HG03342 (cell line): ENCODE measurements around the gene N4BP3.

Source experiments
- ATAC-seq: cut with Tn5 transposase; IDR thresholded peaks from one replicate; pipeline ENCODE4 v1.9.1; 2021; ENCODE audit warnings: mild to moderate bottlenecking, moderate library complexity; ENCODE audit not compliant: unreplicated experiment

The N4BP3 gene

DNA sequence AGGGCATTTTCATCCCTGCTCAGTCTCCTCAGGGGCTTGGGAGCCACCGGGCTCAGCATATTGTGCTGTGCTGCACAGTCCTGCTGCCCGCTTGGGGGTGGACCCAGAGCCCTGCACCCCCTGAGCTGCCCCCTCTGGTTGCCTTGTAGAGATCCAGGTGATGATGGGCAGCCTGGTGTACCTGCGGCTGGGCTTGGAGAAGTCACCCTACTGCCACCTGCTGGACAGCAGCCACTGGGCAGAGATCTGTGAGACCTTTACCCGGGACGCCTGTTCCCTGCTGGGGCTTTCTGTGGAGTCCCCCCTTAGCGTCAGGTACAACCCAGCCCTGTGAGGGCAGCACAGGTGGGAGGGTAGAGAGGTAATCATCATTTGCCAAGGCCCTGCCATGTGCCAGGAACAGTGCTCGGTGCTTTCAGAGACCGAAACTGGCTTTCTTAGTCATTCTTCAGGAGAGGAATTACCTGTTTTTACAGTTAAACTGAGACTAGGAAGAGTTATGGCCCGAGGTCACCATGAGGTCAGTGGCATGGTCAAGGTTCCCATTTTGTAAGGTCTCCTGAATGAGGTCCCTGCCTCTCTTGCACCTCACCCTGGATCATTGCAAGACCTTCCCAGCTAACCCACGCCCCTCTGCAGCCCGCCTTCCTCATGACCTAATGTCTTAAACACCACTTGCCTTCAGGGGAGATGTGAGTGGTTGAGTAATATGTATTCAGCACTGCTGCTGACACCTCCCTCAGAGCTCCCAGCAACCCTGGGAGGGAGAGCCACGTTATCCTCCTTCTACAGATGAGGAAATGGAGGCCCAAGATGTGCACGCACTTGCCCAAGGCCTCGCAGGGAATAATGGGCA lies 32.9 kb downstream of the N4BP3 start:
- peak; percentile 73 for ATAC-seq

DNA sequence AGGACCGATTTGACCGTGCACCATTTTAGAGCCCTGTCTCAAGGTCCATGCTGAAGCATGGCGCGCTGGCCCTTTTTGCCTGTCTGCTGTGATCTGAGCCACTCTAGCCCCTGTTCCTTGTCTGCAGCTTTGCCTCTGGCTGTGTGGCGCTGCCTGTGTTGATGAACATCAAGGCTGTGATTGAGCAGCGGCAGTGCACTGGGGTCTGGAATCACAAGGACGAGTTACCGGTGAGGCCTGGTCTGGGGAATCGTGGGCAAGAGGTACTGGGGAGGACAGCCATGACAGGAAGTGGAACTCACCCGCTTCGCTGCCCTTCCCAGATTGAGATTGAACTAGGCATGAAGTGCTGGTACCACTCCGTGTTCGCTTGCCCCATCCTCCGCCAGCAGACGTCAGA lies 34.1 kb downstream of the N4BP3 start:
- no peak for ATAC-seq

DNA sequence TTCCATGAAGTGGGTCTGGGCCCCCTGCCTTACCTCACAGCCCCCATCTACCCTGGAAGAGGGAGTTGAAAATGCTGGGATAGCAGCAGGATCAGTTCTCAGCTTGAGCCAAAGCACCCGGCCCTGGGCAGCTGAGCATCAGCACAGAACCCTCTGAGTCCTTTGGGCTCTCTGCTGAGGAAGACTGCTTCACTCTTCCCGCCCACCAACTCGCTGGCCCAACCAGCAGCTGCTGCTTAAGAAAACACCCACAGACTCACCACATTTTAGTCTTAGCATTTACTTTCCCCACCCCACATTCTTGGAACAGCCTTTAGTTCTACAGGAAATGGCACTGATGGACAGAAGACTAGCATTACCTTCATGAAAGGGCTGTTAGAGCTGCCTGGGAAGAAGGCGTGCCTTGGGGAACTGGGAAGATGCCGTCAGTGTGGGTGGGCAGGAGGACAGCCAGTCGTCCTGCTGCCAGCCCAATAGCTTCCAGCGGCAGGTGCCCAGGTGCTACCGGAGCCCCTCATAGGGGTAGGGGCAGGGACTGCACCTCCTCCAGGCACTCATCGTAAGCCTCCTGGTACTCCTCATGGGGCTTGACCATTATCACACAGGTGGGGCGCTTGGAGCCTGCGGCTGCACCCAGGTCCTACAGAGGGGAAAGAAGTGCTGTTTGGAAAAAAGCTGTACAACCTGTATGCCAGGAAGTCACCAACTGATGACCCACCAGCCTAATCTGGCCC lies 36.0 kb downstream of the N4BP3 start:
- no peak for ATAC-seq

DNA sequence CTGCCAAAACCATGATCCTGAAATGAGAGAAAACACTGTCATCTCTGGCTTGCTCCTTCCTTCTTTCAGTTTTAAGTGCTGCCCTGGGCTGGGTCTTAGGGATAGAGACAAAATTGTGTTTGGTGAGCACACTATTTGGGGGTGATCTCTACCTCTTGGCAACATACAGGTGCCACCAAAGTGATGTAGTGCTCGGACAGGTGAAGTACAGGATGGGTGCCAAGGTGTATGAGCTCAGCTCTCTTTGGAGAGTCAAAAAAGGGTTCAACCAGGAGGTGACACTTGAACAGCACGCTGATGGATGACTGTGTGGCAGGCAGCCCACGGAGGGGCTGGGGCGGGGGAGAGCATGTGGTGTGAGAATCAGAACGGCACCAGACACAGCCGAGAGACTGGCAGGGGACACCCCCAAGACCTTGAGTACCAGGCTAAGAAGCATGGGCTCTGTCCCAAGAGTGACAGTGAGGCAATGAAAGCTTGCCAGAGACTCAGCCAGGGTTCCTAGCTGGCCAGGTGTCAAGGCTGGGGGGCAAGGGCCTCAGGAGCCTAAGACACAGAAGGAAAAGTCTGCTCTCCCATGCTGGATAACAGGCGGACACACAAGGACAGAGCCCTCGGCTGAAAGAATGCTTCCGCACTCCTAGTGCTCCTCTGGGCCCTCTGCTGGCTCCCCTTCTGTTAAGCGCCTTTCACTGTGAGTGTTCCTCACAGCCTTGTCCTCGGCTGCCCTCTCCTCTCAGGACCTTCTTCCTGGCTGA lies 37.8 kb downstream of the N4BP3 start:
- ATAC-seq: no peak

DNA sequence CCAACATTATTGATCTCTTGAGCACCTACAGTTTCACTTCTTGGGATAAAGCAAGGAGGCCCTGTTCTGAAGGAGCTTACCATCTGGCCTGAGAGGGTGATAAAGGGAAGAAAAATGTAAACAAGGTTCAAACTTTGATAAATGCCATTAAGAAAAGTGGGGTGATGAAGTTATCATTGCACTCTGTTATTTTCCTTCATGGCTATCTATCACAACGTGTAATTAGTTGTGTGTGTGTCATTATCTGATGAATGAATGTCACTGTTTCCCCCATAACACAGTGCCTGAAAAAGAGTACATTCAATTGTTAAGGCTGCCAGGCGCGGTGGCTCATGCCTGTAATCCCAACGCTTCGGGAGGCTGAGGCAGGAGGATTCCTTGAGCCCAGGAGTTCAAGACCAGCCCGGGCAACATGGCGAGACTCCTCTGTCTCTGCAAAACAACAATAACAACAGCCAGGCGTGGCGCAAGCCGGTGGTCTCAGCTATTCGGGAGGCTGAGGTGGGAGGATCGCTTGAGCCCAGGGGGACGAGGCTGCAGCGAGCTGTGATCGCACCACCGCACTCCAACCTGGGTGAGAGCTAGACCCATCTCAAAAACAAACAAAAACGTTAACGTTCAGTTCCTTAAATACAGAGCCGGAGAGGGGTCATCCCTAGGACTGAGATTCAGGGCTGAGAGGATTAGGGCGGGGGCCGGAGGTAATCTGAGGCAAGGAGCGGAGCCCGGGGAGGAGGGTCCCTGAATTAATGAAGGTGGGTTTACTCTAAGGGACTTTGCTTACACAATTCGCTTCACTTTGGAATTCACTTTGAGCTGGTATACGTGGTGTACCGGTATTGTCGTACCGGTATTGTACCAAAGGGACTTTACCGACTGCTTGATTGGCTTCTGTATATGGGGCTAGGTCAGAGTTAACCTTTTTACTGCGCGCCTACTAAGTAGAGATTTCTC lies 39.4 kb downstream of the N4BP3 start:
- no peak for ATAC-seq

DNA sequence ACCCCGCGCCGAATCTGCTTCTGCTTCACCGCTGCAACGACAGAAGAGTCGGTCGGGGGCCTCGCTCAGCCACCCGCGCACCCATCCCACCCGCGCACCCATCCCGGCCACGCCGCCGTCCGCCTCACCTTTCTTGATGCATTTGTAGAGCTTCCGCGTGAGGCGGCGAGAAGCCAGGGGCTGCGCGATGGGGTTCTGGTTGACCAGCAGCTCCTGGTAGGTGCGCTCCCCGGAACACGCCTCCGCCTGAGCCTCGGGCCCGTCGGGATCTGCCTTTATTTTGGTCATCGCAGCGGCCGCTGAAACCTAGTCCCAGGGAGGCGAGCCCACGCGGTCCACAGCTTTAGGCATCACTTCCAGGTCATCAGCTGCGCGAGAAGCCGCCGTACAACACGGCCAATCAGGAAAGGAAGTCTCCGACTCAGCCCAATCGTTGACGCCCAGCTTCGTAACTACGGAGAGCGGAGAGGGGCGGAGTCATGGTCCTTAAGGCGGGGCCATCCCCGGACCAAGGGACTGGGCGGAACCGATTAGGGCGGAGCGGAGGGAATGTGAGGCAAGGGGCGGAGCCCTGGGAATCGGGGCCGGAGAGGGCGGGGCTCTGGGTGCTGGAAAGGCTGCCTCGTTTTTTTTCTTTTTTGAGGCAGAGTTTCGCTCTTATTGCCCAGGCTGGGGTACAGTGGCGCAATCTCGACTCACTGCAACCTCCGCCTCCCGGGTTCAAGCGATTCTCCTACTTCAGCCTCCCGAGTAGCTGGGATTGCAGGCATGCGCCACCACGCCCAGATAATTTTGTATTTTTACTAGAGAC lies 40.4 kb downstream of the N4BP3 start, which contains the start of gene NHP2:
NHP2 (minus strand) TSS at position 356 of the 811 bp plus-strand sequence; CDS start at position 288, 68 bp downstream.
- ATAC-seq: peak; percentile 99

DNA sequence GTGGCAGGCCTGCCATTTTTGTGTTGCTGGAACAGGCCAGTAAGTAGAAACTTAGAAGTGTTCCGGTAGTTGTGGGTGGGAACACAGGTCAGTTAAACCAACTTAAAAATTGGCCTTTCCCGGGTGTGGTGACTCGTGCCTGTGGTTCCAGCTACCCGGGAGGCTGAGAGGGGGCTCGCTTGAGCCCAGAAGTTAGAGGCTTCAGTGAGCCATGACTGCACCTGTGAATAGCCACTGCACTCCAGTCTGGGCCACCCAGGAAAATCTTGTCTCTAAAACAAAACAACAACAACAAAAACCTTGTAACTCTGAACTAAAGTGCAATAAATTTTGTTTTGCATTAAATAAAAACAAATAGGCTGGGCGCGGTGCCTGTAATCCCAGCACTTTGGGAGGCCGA lies 41.7 kb downstream of the N4BP3 start:
- ATAC-seq: no peak

DNA sequence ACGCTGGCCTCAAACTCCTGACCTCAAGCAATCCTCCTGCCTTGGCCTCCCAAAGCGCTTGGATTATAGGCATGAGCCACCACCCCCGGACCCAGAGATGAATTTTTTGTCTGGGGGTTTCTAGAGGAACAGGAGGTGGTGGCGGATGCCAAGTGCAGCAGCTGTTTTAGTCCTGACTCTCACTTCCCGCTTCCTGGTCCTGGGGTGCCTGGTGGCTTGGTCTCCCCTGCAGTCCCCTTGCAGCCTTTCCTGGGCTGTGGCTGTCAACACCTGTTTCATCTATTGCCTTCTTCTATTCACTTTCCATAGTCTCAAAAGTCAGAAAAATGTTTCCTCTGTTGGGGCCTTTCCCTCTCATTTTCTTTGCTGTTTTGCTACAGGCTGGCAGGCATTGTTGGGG lies 46.8 kb downstream of the N4BP3 start:
- no peak for ATAC-seq

DNA sequence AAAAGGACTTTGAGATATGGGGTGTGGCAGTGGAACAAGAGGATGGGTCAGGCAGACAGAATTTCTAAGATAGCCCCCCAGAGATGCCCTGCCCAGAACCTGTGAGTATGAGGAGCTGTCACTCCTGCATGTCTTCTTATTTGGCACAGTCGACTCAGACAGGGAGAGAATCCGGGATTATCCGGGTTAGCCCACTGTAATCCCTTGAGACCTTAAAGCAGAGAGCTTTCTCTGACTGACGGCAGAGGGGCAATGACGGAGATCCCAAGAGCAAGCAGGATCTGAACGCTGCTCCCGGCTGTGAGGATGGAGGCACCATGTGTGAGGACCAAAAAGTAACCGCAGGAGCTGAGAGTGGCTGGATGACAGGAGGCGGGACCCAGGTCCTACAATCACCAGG lies 49.1 kb downstream of the N4BP3 start:
- no peak for ATAC-seq

DNA sequence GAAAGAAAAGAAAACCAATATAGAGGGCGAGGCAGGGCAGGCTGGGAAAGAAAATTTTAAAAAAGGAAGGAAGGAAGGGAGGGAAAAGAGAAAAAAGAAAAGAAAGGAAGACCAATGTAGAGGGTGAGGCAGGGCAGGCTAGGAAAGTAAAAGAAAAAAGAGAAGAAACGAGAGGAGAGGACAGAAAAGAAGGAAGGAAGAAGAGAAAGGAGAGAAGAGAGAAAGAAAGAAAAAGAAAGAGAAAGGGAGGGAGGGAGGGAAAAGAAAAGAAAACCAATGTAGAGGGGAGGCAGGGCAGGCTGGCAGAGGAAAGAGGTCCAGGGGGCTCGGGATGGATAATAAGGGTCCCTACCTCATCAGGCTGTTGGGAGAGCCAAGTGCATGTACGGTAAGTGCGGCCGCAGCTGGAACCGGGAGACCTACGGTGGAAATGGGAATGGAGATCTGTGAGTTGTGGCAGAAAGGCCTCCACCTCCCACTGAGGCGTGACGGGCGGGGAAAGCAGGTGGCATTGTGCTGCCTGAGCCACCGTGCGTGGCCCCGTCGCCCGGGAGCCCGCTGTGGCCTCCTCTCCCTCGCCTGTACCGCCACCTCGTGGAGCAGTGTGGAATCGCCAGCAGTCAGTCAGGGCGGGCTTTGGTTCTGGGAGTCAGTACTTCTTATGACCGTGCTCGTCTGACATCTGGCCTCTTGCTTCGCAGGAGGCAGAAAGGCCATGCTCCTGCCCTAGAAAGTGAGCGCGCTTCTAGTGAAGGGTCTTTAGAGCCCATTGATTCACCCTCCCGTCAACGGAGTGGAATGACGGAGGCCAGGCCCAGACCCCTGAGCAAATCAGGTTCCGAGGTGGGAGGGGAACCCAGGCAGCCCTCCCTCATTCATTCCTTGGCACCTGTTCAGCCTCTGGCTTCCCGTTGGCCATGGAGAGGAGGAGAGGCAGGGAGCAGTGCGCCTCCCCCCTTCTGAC lies 50.7 kb downstream of the N4BP3 start:
- peak; percentile 92 for ATAC-seq

DNA sequence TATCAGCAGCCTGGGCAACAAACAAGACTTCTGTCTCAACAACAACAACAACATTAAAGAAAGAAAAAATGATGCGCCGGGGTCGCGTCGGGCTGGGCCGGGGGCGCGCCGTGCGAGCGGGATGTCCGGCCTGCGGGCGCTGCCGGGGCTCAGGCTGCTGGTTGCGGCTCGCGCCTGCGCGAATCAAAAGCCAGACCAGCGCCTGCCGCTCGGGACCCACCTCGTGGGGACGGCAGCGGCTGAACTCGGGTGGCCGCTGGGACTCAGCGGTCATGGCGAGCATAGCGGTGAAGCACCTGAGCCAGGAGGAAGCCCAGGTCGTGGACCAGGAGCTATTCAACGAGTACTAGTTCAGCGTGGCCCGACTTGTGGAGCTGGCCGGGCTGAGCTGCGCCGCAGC lies 52.2 kb downstream of the N4BP3 start:
- no peak for ATAC-seq

DNA sequence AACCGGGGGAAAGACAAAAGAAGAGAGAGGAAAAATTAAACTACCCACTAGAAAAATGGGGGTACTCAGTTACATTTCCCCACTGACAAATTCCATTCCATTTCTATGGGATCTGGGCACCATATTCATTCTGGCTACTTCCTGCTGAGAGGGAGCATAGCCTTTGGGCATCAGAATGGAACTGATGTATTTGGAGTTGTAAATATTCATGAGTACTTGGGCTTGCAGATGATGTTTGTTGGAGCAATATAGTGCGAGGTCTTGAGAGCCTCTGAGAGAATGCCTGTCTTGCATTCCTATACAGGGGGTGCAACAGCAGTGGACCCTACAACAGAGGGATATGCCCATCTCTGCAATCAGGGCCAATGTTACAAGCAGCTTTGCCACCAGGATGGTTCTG lies 57.1 kb downstream of the N4BP3 start:
- no peak for ATAC-seq

DNA sequence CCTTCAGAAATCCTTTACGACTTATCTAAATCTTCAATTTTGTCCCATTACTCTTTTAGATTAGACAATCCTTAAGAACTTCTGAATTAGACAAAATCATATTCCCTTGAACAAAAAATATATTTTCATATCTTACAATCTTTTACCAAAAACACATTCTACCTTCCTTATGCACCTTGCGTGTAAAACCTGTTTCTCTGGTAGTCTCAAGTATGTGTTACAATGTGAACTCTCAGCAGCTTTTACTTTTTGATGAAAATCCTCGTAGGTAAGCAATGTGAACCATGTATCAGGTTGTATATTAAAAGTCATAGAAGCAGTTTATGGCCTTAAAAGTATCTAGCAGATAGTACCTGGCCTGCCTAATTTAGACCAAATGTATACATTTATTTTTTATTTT lies 61.1 kb downstream of the N4BP3 start:
- ATAC-seq: no peak
